ENCODE results near the gene TFIP11. TPM values are rescaled to one million over a fixed set of nuclear protein-coding genes. Genes with fewer than 3 reads are reported as not detected.
A peak's percentile ranks its signal among the peaks of the same experiment; 100 is the strongest.

The TFIP11 gene
- total RNA-seq, 1 donor from 2014 or later: 39.0 TPM

GRCh38 chr22:26474682-26475081 lies 37.6 kb downstream of the TFIP11 start:
- peaks cover 33% of the 10 kb centered on the region for H3K4me1 Mint-ChIP-seq (ENCODE audit: unreplicated experiment)
- DNase-seq (ENCODE audit: extremely low spot score, unreplicated experiment): no peak
- no peak overlapping the region for H3K4me3 Mint-ChIP-seq (ENCODE audit: unreplicated experiment)
- no peak for TF ChIP-seq CTCF (IDR thresholded peaks at IDR 0.05)
- H3K27ac Mint-ChIP-seq (ENCODE audit: unreplicated experiment): no peak overlapping the region
- no peaks in the 10 kb centered on the region for H3K27me3 Mint-ChIP-seq (ENCODE audit: unreplicated experiment)
- H3K36me3 Mint-ChIP-seq (ENCODE audit: unreplicated experiment): peaks cover 56% of the 10 kb centered on the region
- H3K9me3 Mint-ChIP-seq (ENCODE audit: unreplicated experiment): no peaks in the 10 kb centered on the region

- no peak for DNase-seq (ENCODE audit: extremely low spot score, unreplicated experiment)
Measured at GRCh38 chr22:26471522-26471921, 40.8 kb downstream of the TFIP11 start.

GRCh38 chr22:26470807-26471206 lies 41.5 kb downstream of the TFIP11 start:
- H3K27ac Mint-ChIP-seq (ENCODE audit: unreplicated experiment): peak overlapping the region; percentile 64
- H3K36me3 Mint-ChIP-seq (ENCODE audit: unreplicated experiment): peaks cover 72% of the 10 kb centered on the region
- no peaks in the 10 kb centered on the region for H3K27me3 Mint-ChIP-seq (ENCODE audit: unreplicated experiment)
- H3K9me3 Mint-ChIP-seq (ENCODE audit: unreplicated experiment): no peaks in the 10 kb centered on the region
- H3K4me3 Mint-ChIP-seq (ENCODE audit: unreplicated experiment): no peak overlapping the region
- no peak for DNase-seq (ENCODE audit: extremely low spot score, unreplicated experiment)
- no peak for TF ChIP-seq CTCF (IDR thresholded peaks at IDR 0.05)
- H3K4me1 Mint-ChIP-seq (ENCODE audit: unreplicated experiment): peaks cover 10% of the 10 kb centered on the region

More at GRCh38 chr22:26471522-26471921, 40.8 kb downstream of the TFIP11 start:
- Mint-ChIP-seq H3K27me3 (ENCODE audit: unreplicated experiment) (no peaks in the 10 kb centered on the region), H3K4me3 (ENCODE audit: unreplicated experiment) (no peak overlapping the region), H3K4me1 (ENCODE audit: unreplicated experiment) (peaks cover 13% of the 10 kb centered on the region), H3K9me3 (ENCODE audit: unreplicated experiment) (no peaks in the 10 kb centered on the region), H3K27ac (ENCODE audit: unreplicated experiment) (peak overlapping the region; percentile 64), H3K36me3 (ENCODE audit: unreplicated experiment) (peaks cover 71% of the 10 kb centered on the region)
- no peak for TF ChIP-seq CTCF (IDR thresholded peaks at IDR 0.05)

- H3K27ac Mint-ChIP-seq (ENCODE audit: unreplicated experiment): no peak overlapping the region
- no peak overlapping the region for H3K4me3 Mint-ChIP-seq (ENCODE audit: unreplicated experiment)
- DNase-seq (ENCODE audit: extremely low spot score, unreplicated experiment): no peak
- TF ChIP-seq CTCF (IDR thresholded peaks at IDR 0.05): no peak
- H3K27me3 Mint-ChIP-seq (ENCODE audit: unreplicated experiment): no peaks in the 10 kb centered on the region
- H3K9me3 Mint-ChIP-seq (ENCODE audit: unreplicated experiment): no peaks in the 10 kb centered on the region
- H3K4me1 Mint-ChIP-seq (ENCODE audit: unreplicated experiment): peaks cover 21% of the 10 kb centered on the region
- H3K36me3 Mint-ChIP-seq (ENCODE audit: unreplicated experiment): peaks cover 53% of the 10 kb centered on the region
Measured at GRCh38 chr22:26466196-26466595, 46.1 kb downstream of the TFIP11 start.

- DNase-seq (ENCODE audit: extremely low spot score, unreplicated experiment): no peak
- Mint-ChIP-seq H3K27ac (ENCODE audit: unreplicated experiment) (peak overlapping the region; percentile 52), H3K4me1 (ENCODE audit: unreplicated experiment) (peaks cover 18% of the 10 kb centered on the region), H3K27me3 (ENCODE audit: unreplicated experiment) (no peaks in the 10 kb centered on the region), H3K4me3 (ENCODE audit: unreplicated experiment) (no peak overlapping the region), H3K36me3 (ENCODE audit: unreplicated experiment) (peaks cover 42% of the 10 kb centered on the region), H3K9me3 (ENCODE audit: unreplicated experiment) (no peaks in the 10 kb centered on the region)
- no peak for TF ChIP-seq CTCF (IDR thresholded peaks at IDR 0.05)
Measured at GRCh38 chr22:26464312-26464711, 48.0 kb downstream of the TFIP11 start.
